Activated CD8-positive, alpha-beta T cell treated with anti-CD3 and anti-CD28 coated beads, Interleukin-2, amount 10 ng/mL, durations not matched to agents 7 days and 5 days (primary cell): Measurements from ENCODE around the gene TNC. TPM values are rescaled to one million over a fixed set of nuclear protein-coding genes. Genes with fewer than 3 reads are reported as not detected.

Source experiments
- ATAC-seq: fragments of 150-1000 bp; cut with Tn5 transposase; one replicate; pipeline ENCODE4 v1.10.0; 2021; ENCODE audit warnings: moderate library complexity
- CTCF ChIA-PET: fragments of 350-600 bp; sonication (Branson Sonifier 250); formaldehyde crosslinking; loops from one replicate; lab custom pipeline; 2021; ENCODE audit warnings: antibody characterized with exemption; lab: Charles Lee
- POLR2A ChIA-PET: fragments of 350-600 bp; sonication (Branson Sonifier 250); formaldehyde crosslinking; loops from one replicate; lab custom pipeline; 2021; ENCODE audit warnings: antibody characterized with exemption; lab: Charles Lee
- DNase-seq: peaks from one replicate; pipeline ENCODE4 v3.0.0-alpha.2; 2020
- H3K27ac Mint-ChIP-seq: one replicate; pipeline ENCODE4 v1.8.0; 2021; ENCODE audit warnings: mild to moderate bottlenecking, mixed read lengths
- H3K27me3 Mint-ChIP-seq: one replicate; pipeline ENCODE4 v1.8.0; 2021; ENCODE audit warnings: low read depth, mixed read lengths
- H3K36me3 Mint-ChIP-seq: one replicate; pipeline ENCODE4 v1.8.0; 2021; ENCODE audit warnings: low read depth, mixed read lengths
- H3K4me1 Mint-ChIP-seq: one replicate; pipeline ENCODE4 v1.8.0; 2021; ENCODE audit warnings: low read depth, mixed read lengths
- H3K4me3 Mint-ChIP-seq: one replicate; pipeline ENCODE4 v1.8.0; 2021; ENCODE audit warnings: mild to moderate bottlenecking, mixed read lengths
- H3K9me3 Mint-ChIP-seq: one replicate; pipeline ENCODE4 v1.8.0; 2022; ENCODE audit warnings: mixed read lengths; ENCODE audit not compliant: insufficient read depth
- total RNA-seq, 2 experiments: library from RNA; stranded (reverse); gene quantifications; one replicate each; pipeline ENCODE4 v1.2.3, GENCODE V29; 2021

TNC gene
- total RNA-seq, 2 experiments from 2014 or later: not detected

DNA sequence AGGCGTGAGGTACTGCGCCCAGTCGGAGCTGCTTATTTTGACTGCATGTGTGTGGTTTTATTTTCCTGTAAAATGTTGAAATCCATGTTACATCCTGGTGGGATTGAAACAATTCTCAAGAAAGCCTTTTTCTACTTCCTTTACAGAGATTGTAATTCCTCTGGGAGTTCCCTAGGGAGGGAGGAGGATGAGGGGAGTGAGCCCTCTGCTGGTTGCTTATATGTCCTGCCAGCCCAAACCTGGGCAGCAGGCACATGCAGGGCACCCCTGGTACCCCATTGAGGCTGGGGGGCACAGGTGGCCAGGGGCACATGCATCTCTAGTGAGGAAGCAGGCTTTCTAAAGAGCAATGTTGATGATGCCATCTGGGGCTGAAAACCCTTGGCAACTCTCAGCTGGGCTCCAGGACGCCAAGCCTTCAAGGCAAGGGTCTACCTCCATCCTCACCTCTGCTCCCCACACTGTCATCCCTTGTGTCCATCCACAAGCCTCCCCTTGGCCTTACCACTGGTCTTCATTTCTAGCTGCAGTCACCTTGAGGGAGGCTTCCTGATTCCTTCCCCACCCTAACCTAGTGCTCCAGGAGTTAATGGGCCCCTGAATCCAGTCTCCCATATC lies 102.8 kb downstream of the TNC start:
- H3K4me3 Mint-ChIP-seq: no peak overlapping the region
- DNase-seq (no peak), ATAC-seq (no peak)
- no peaks in the 10 kb centered on the region for H3K9me3 Mint-ChIP-seq
- POLR2A ChIA-PET: interaction anchor here (0.7 to 1.3 kb wide), 3 partner anchors 85 to 334 kb away, joined by 3 to 4 read pairs (median 3); partner anchors contain the start of gene TNFSF8
- CTCF ChIA-PET: interaction anchor here (0.7 to 9.8 kb wide), 41 partner anchors 9 to 609 kb away, joined by 3 to 145 read pairs (median 6); partner anchors contain the start of genes TEX48 and TNFSF8
- no peak overlapping the region for H3K27ac Mint-ChIP-seq
- H3K27me3 Mint-ChIP-seq: no peaks in the 10 kb centered on the region
- H3K4me1 Mint-ChIP-seq: peaks cover 43% of the 10 kb centered on the region
- H3K36me3 Mint-ChIP-seq: peaks cover 2% of the 10 kb centered on the region

DNA sequence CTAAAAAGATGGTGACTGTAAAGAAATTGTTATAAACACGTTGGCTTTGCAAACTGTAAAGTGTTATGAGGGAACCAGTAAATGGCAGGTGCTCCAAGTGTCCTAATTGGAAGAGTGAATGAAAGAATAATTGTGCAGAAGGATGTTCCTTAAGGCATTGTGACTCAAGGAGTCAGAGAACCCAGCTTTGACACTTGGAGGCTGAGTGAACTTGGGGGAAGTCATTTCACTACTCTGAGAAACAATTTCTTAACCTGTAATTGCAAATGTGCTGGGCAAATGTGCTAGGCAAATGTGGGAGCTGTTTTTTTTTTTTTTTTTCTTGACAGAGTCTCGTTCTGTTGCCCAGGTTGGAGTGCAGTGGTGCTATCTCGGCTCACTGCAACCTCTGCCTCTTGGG lies 103.5 kb downstream of the TNC start:
- H3K4me1 Mint-ChIP-seq: peaks cover 43% of the 10 kb centered on the region
- H3K9me3 Mint-ChIP-seq: no peaks in the 10 kb centered on the region
- POLR2A ChIA-PET: interaction anchor here (0.8 to 1.3 kb wide), 2 partner anchors 84 to 333 kb away, joined by 3 to 4 read pairs; partner anchors contain the start of gene TNFSF8
- peaks cover 2% of the 10 kb centered on the region for H3K36me3 Mint-ChIP-seq
- peak overlapping the region; percentile 70 for H3K27ac Mint-ChIP-seq
- H3K4me3 Mint-ChIP-seq: no peak overlapping the region
- DNase-seq (no peak), ATAC-seq (no peak)
- CTCF ChIA-PET: interaction anchor here (0.6 to 9.8 kb wide), 44 partner anchors 9 to 609 kb away, joined by 3 to 145 read pairs (median 6); partner anchors contain the start of genes TEX48 and TNFSF8
- H3K27me3 Mint-ChIP-seq: no peaks in the 10 kb centered on the region

- CTCF ChIA-PET: interaction anchor here (0.6 to 9.8 kb wide), 43 partner anchors 8 to 608 kb away, joined by 3 to 145 read pairs (median 6); partner anchors contain the start of genes TEX48 and TNFSF8
- POLR2A ChIA-PET: interaction anchor here (1.3 kb wide), 1 partner anchor 333 kb away, joined by 4 read pairs; no protein-coding TSS in a partner anchor
- Mint-ChIP-seq H3K27me3 (no peaks in the 10 kb centered on the region), H3K9me3 (no peaks in the 10 kb centered on the region), H3K36me3 (peaks cover 2% of the 10 kb centered on the region), H3K27ac (peak overlapping the region; percentile 70), H3K4me1 (peaks cover 48% of the 10 kb centered on the region), H3K4me3 (no peak overlapping the region)
- DNase-seq: peak; percentile 89
- ATAC-seq: peak; percentile 93
Measured at GRCh38 chr9:115013998-115014397, 104.0 kb downstream of the TNC start.

- H3K27me3 Mint-ChIP-seq: no peaks in the 10 kb centered on the region
- H3K27ac Mint-ChIP-seq: no peak overlapping the region
- POLR2A ChIA-PET: interaction anchor here (1.7 kb wide), 1 partner anchor 82 kb away, joined by 10 read pairs; the partner anchor contains the start of gene TNFSF8
- ATAC-seq: no peak
- H3K4me3 Mint-ChIP-seq: no peak overlapping the region
- H3K36me3 Mint-ChIP-seq: peaks cover 2% of the 10 kb centered on the region
- H3K4me1 Mint-ChIP-seq: peaks cover 49% of the 10 kb centered on the region
- CTCF ChIA-PET: interaction anchor here (0.8 to 9.8 kb wide), 9 partner anchors 91 to 420 kb away, joined by 3 to 138 read pairs (median 5); partner anchors contain the start of gene TEX48
- no peaks in the 10 kb centered on the region for H3K9me3 Mint-ChIP-seq
- no peak for DNase-seq
Measured at GRCh38 chr9:115012486-115012885, 105.5 kb downstream of the TNC start.

DNA sequence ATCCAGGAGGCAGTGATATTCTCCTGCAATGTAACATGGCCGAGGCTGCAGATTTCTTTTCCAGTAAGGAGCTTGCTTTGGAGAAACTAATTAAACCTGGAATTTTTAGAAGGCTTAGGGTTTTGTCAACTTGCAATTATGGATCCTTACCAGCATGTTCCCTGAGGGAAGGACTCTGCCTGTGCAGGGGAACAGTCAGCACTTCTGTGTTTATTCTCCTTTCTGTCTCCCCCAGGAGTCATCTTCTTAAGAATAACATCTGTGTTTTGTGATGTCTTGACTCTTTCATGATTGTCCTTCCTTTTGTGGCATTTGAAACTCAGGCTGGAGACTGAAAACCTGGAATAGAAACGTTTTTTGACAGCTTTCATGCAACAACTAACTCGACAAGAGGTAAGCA lies 107.1 kb downstream of the TNC start:
- H3K4me3 Mint-ChIP-seq: no peak overlapping the region
- ATAC-seq: no peak
- H3K27ac Mint-ChIP-seq: no peak overlapping the region
- peaks cover 2% of the 10 kb centered on the region for H3K36me3 Mint-ChIP-seq
- no peaks in the 10 kb centered on the region for H3K27me3 Mint-ChIP-seq
- ChIA-PET CTCF (interaction anchor here (0.9 to 9.8 kb wide), 7 partner anchors 78 to 1273 kb away, joined by 3 to 138 read pairs (median 7); partner anchors contain the start of gene TEX48), POLR2A (interaction anchor here (1.7 kb wide), 1 partner anchor 81 kb away, joined by 10 read pairs; the partner anchor contains the start of gene TNFSF8)
- H3K4me1 Mint-ChIP-seq: peaks cover 64% of the 10 kb centered on the region
- DNase-seq: no peak
- H3K9me3 Mint-ChIP-seq: no peaks in the 10 kb centered on the region

- Mint-ChIP-seq H3K9me3 (no peaks in the 10 kb centered on the region), H3K4me3 (no peak overlapping the region), H3K36me3 (peaks cover 2% of the 10 kb centered on the region)
Measured at GRCh38 chr9:115008536-115009270, 109.3 kb downstream of the TNC start.

DNA sequence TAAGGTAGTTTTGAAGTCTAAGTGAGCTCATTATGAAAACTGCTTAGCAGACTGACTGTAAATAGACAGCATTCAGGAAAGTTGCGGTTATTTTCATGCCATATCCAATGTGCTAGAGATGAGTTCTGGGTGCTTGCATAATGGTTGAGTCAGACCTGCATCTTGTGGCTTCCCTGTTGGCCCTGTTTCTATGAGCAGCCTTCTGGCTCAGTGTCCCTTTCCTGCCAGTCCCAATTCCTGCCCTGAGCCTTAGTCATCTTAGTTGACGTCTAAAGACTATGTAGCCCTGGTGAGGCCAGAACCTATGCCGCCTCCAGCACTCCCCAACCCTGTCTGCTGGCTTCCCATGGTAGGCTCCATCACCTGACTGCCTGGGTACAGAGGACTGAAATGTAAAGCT lies 111.3 kb downstream of the TNC start:
- Mint-ChIP-seq H3K4me1 (peaks cover 45% of the 10 kb centered on the region), H3K27ac (no peak overlapping the region), H3K27me3 (no peaks in the 10 kb centered on the region), H3K36me3 (peaks cover 5% of the 10 kb centered on the region), H3K9me3 (no peaks in the 10 kb centered on the region), H3K4me3 (no peak overlapping the region)
- POLR2A ChIA-PET: interaction anchor here (1.3 kb wide), 2 partner anchors 77 to 78 kb away, joined by 3 to 4 read pairs; partner anchors contain the start of gene TNFSF8
- DNase-seq (no peak), ATAC-seq (no peak)
- CTCF ChIA-PET: interaction anchor here (0.8 to 4.5 kb wide), 7 partner anchors 8 to 325 kb away, joined by 3 to 26 read pairs (median 6); partner anchors contain the start of gene TEX48

More at GRCh38 chr9:115008536-115009270, 109.3 kb downstream of the TNC start:
- DNase-seq: peak; percentile 34
- peak; percentile 49 for ATAC-seq
- CTCF ChIA-PET: interaction anchor here (0.7 to 4.5 kb wide), 9 partner anchors 79 to 573 kb away, joined by 3 to 26 read pairs (median 3); partner anchors contain the start of genes TEX48 and TNFSF8
- H3K27me3 Mint-ChIP-seq: no peaks in the 10 kb centered on the region
- H3K27ac Mint-ChIP-seq: no peak overlapping the region
- POLR2A ChIA-PET: interaction anchor here (0.7 to 1.4 kb wide), 3 partner anchors 19 to 100 kb away, joined by 4 to 8 read pairs (median 4); no protein-coding TSS in a partner anchor
- peaks cover 61% of the 10 kb centered on the region for H3K4me1 Mint-ChIP-seq

- Mint-ChIP-seq H3K4me3 (no peak overlapping the region), H3K36me3 (peaks cover 5% of the 10 kb centered on the region), H3K27me3 (no peaks in the 10 kb centered on the region), H3K4me1 (peaks cover 40% of the 10 kb centered on the region), H3K27ac (no peak overlapping the region), H3K9me3 (no peaks in the 10 kb centered on the region)
- ATAC-seq (no peak), DNase-seq (no peak)
- POLR2A ChIA-PET: interaction anchor here (1.1 to 1.3 kb wide), 2 partner anchors 75 to 76 kb away, joined by 3 read pairs; partner anchors contain the start of gene TNFSF8
- CTCF ChIA-PET: interaction anchor here (0.9 to 2.5 kb wide), 6 partner anchors 9 to 265 kb away, joined by 3 to 7 read pairs (median 5); no protein-coding TSS in a partner anchor
Measured at GRCh38 chr9:115005322-115005721, 112.6 kb downstream of the TNC start.

- CTCF ChIA-PET: interaction anchor here (0.8 to 2.5 kb wide), 5 partner anchors 10 to 265 kb away, joined by 3 to 7 read pairs (median 3); no protein-coding TSS in a partner anchor
- ATAC-seq (no peak), DNase-seq (no peak)
- Mint-ChIP-seq H3K9me3 (no peaks in the 10 kb centered on the region), H3K27me3 (no peaks in the 10 kb centered on the region), H3K27ac (no peak overlapping the region), H3K4me3 (no peak overlapping the region), H3K36me3 (peaks cover 5% of the 10 kb centered on the region), H3K4me1 (peaks cover 40% of the 10 kb centered on the region)
- POLR2A ChIA-PET: no interaction called here
Measured at GRCh38 chr9:115004545-115004944, 113.4 kb downstream of the TNC start.

- POLR2A ChIA-PET: interaction anchor here (0.8 kb wide), 1 partner anchor 13 kb away, joined by 3 read pairs; no protein-coding TSS in a partner anchor
- Mint-ChIP-seq H3K4me1 (peaks cover 24% of the 10 kb centered on the region), H3K36me3 (peaks cover 5% of the 10 kb centered on the region), H3K27ac (no peak overlapping the region), H3K27me3 (no peaks in the 10 kb centered on the region), H3K9me3 (no peaks in the 10 kb centered on the region), H3K4me3 (no peak overlapping the region)
- DNase-seq (no peak), ATAC-seq (no peak)
- CTCF ChIA-PET: interaction anchor here (1.1 to 2.9 kb wide), 2 partner anchors 94 to 228 kb away, joined by 3 to 8 read pairs; no protein-coding TSS in a partner anchor
Measured at GRCh38 chr9:115002371-115003120, 115.4 kb downstream of the TNC start.
